Gastroesophageal sphincter (tissue), 3 donors: Measurements from ENCODE around the gene ZFAND6.

ENCODE experiments used
- EP300 ChIP-seq: sonication (generic); formaldehyde crosslinking; IDR thresholded peaks from one replicate; pipeline ENCODE4 v1.6.1; 2017; ENCODE audit warnings: antibody characterized with exemption, mild to moderate bottlenecking
- POLR2A ChIP-seq, 2 donors: fragments of 450-650 bp; IDR thresholded peaks; one replicate each; pipeline ENCODE4 v1.6.1; 2017; ENCODE audit warnings: antibody characterized with exemption in 2 of 2, mild to moderate bottlenecking in 2 of 2, moderate library complexity in 1 of 2
- POLR2AphosphoS5 ChIP-seq: sonication (generic); formaldehyde crosslinking; IDR thresholded peaks from one replicate; pipeline ENCODE4 v1.6.1; 2017; ENCODE audit warnings: antibody characterized with exemption
- TF ChIP-seq, protein P1 (sequence below), 4 experiments: fragments of 200-600 bp in 2 of 4; fragments of 450-650 bp in 2 of 4; sonication (generic) in 1 of 4; IDR thresholded peaks; one replicate each; pipeline ENCODE4 v1.5.1; 2017 to 2019; ENCODE audit warnings: antibody characterized with exemption in 4 of 4, mild to moderate bottlenecking in 2 of 4, moderate library complexity in 2 of 4

DNA sequence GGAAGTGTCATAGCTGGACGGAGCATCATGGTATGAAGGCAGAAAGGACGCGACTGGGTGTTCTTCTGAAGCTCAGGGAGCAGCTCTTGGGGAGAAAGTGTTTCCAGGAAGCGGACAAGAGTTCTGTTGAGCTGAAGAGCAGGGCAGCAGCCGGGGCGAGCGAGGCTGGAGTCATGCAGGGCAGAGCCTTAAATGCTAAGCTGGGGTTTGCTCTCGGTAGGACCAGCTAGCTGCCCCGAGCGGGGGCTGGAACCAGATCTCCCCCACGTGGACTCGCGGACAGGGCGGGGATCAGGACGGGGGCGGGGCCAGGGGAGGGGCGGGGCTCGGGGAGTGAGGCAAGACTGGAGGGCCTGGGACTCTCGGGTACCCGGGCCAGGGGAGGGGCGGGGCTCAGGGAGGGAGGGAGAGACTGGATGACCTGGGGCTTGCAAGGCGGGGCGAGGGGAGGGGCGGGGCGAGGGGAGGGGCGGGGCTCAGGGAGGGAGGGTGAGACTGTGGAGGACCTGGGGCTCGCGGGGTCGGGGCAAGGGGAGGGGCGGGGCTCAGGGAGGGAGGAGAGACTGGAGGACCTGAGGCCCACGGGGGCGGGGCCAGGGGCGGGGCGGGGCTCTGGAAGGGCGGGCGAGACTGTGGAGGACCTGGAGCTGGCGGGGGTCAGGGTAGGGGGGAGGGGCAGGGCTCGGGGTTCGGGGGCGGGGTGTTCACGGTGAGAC is 92.9 kb downstream of the ZFAND6 start:
- TF ChIP-seq, protein P1, sequence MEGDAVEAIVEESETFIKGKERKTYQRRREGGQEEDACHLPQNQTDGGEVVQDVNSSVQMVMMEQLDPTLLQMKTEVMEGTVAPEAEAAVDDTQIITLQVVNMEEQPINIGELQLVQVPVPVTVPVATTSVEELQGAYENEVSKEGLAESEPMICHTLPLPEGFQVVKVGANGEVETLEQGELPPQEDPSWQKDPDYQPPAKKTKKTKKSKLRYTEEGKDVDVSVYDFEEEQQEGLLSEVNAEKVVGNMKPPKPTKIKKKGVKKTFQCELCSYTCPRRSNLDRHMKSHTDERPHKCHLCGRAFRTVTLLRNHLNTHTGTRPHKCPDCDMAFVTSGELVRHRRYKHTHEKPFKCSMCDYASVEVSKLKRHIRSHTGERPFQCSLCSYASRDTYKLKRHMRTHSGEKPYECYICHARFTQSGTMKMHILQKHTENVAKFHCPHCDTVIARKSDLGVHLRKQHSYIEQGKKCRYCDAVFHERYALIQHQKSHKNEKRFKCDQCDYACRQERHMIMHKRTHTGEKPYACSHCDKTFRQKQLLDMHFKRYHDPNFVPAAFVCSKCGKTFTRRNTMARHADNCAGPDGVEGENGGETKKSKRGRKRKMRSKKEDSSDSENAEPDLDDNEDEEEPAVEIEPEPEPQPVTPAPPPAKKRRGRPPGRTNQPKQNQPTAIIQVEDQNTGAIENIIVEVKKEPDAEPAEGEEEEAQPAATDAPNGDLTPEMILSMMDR (IDR thresholded peaks at IDR 0.05): no peak
- TF ChIP-seq POLR2AphosphoS5 (peak; percentile 29), POLR2A (IDR thresholded peaks at IDR 0.05) (no peak), EP300 (no peak)
